Chondrocyte (in vitro differentiated cells): ENCODE data around the gene TMED4. TPM values are rescaled to one million over a fixed set of nuclear protein-coding genes. Genes with fewer than 3 reads are reported as not detected.

Source experiments
- DNase-seq: peaks from one replicate; pipeline ENCODE4 v3.0.0; 2021; ENCODE audit warnings: mixed read lengths, low spot score
- H3K27ac Mint-ChIP-seq: one replicate; pipeline ENCODE4 v1.8.0; 2021; ENCODE audit warnings: mild to moderate bottlenecking, moderate library complexity, mixed read lengths; ENCODE audit not compliant: unreplicated experiment
- H3K27me3 Mint-ChIP-seq: 2 replicates; pipeline ENCODE4 v1.8.0; 2021; ENCODE audit warnings: low read depth, mixed read lengths
- H3K36me3 Mint-ChIP-seq: 2 replicates; pipeline ENCODE4 v1.8.0; 2021; ENCODE audit warnings: low read depth, mixed read lengths
- H3K4me1 Mint-ChIP-seq: 2 replicates; pipeline ENCODE4 v1.8.0; 2021; ENCODE audit warnings: low read depth, mild to moderate bottlenecking, mixed read lengths
- H3K4me3 Mint-ChIP-seq: one replicate; pipeline ENCODE4 v1.8.0; 2021; ENCODE audit warnings: mild to moderate bottlenecking, moderate library complexity, mixed read lengths; ENCODE audit not compliant: unreplicated experiment
- H3K9me3 Mint-ChIP-seq: 2 replicates; pipeline ENCODE4 v1.8.0; 2021; ENCODE audit warnings: low read depth, mixed read lengths
- CTCF ChIP-seq: fragments of 200-600 bp; sonication (generic); IDR thresholded peaks from 2 replicates; pipeline ENCODE4 v1.5.0; 2021; ENCODE audit warnings: antibody characterized with exemption, mild to moderate bottlenecking, moderate library complexity
- total RNA-seq: library from RNA; stranded (reverse); gene quantifications from 3 replicates; pipeline ENCODE4 v1.2.1, GENCODE V29; 2021

TMED4 gene
- total RNA-seq, 1 donor from 2014 or later: 55.1 TPM

GRCh38 chr7:44615793-44616192 lies 33.8 kb upstream of the TMED4 start:
- Mint-ChIP-seq H3K27me3 (no peaks in the 10 kb centered on the region), H3K9me3 (no peaks in the 10 kb centered on the region), H3K4me3 (no peak overlapping the region), H3K36me3 (no peaks in the 10 kb centered on the region), H3K4me1 (peaks cover 38% of the 10 kb centered on the region), H3K27ac (peak overlapping the region; percentile 17)
- TF ChIP-seq CTCF: no peak
- no peak for DNase-seq

DNA sequence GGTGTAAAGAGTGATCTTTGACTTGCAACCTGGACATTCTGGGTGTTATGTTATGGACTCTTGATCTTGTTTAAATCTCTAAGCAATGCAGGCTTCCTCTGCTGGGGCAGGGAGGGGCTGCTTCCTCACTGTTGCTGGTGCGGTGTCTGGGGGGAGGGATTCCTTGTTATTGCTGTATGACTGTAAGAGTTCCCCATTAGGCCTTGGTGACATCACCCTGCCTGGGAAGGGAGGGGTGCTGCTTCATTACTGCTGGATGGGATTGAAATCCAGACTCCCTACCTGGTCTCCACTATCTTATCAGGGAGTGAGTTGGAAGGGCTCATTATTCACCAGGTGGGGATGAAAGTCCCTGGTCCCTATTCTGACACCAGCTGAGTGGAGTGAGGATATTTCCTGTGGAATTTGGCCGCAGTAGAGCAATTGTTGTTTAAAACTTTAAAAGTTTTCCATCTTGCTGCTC lies 33.1 kb upstream of the TMED4 start:
- DNase-seq: no peak
- no peaks in the 10 kb centered on the region for H3K36me3 Mint-ChIP-seq
- no peaks in the 10 kb centered on the region for H3K9me3 Mint-ChIP-seq
- H3K27me3 Mint-ChIP-seq: no peaks in the 10 kb centered on the region
- peak overlapping the region; percentile 72 for H3K27ac Mint-ChIP-seq
- peaks cover 38% of the 10 kb centered on the region for H3K4me1 Mint-ChIP-seq
- H3K4me3 Mint-ChIP-seq: no peak overlapping the region
- no peak for TF ChIP-seq CTCF

DNA sequence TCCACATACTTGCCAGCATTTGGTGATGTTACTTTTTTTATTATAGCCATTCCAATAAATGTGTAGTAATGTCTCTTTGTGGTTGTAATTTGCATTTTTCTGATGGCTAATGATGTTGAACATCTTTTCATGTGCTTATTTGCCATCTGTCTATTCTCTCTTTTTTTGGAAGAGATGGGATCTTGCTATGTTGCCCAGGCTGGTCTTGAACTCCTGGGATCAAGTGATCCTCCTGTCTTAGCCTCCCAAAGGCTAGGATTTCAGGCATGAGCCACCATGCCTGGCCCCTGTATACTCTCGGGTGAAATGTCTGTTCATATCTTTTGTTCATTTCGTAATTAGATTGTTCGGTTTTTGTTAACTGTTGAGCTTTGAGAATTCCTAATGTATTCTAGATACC lies 27.8 kb upstream of the TMED4 start:
- no peaks in the 10 kb centered on the region for H3K9me3 Mint-ChIP-seq
- TF ChIP-seq CTCF: no peak
- H3K36me3 Mint-ChIP-seq: peaks cover 1% of the 10 kb centered on the region
- no peak overlapping the region for H3K4me3 Mint-ChIP-seq
- H3K27me3 Mint-ChIP-seq: no peaks in the 10 kb centered on the region
- H3K4me1 Mint-ChIP-seq: peaks cover 47% of the 10 kb centered on the region
- H3K27ac Mint-ChIP-seq: no peak overlapping the region
- DNase-seq: no peak

- Mint-ChIP-seq H3K4me3 (peak overlapping the region; percentile 28), H3K27me3 (no peaks in the 10 kb centered on the region), H3K9me3 (no peaks in the 10 kb centered on the region), H3K36me3 (peaks cover 1% of the 10 kb centered on the region), H3K4me1 (peaks cover 42% of the 10 kb centered on the region), H3K27ac (peak overlapping the region; percentile 70)
- TF ChIP-seq CTCF: no peak
- no peak for DNase-seq
Observed at GRCh38 chr7:44608916-44609648, 27.1 kb upstream of the TMED4 start.

GRCh38 chr7:44607141-44608068 lies 25.4 kb upstream of the TMED4 start:
- Mint-ChIP-seq H3K27ac (peak overlapping the region; percentile 90), H3K4me1 (peaks cover 42% of the 10 kb centered on the region), H3K4me3 (peak overlapping the region; percentile 96), H3K9me3 (no peaks in the 10 kb centered on the region), H3K27me3 (no peaks in the 10 kb centered on the region), H3K36me3 (peaks cover 1% of the 10 kb centered on the region)
- no peak for TF ChIP-seq CTCF
- no peak for DNase-seq
